NCI-H1694 (cell line): ENCODE results near the gene UBXN2A.
"Not testable (repeated sequence)": the region's sequence is repeated elsewhere in the genome, so short reads cannot be mapped to it uniquely, and the experiment has no call there.

Experiments
- DNase-seq: peaks from one replicate; lab custom pipeline; 2025; lab: John Stamatoyannopoulos, UW

Gene UBXN2A

GRCh38 chr2:24011250-24012104, 71.2 kb downstream of the UBXN2A start:
- DNase-seq = no peak

- DNase-seq = no peak
These were observed 72.4 kb downstream of the UBXN2A start for GRCh38 chr2:24012521-24013188.

- DNase-seq = not testable (repeated sequence)
These were observed 74.6 kb downstream of the UBXN2A start for GRCh38 chr2:24014902-24015301.

GRCh38 chr2:24015562-24016375, 75.5 kb downstream of the UBXN2A start:
- DNase-seq = no peak

- no peak for DNase-seq
These were observed 76.1 kb downstream of the UBXN2A start for GRCh38 chr2:24016376-24016761.

GRCh38 chr2:24016853-24017703, 76.8 kb downstream of the UBXN2A start:
- DNase-seq = no peak

- DNase-seq = no peak
These were observed 77.4 kb downstream of the UBXN2A start for GRCh38 chr2:24017711-24018110.

- DNase-seq = no peak
These were observed 78.0 kb downstream of the UBXN2A start for GRCh38 chr2:24018241-24018640.

- DNase-seq = no peak
These were observed 79.5 kb downstream of the UBXN2A start for GRCh38 chr2:24019729-24020128.

GRCh38 chr2:24020244-24020643, 80.0 kb downstream of the UBXN2A start:
- DNase-seq = no peak

GRCh38 chr2:24021122-24021998, 81.1 kb downstream of the UBXN2A start:
- DNase-seq = no peak

- DNase-seq = no peak
These were observed 82.2 kb downstream of the UBXN2A start for GRCh38 chr2:24022324-24022974.

- no peak for DNase-seq
These were observed 82.8 kb downstream of the UBXN2A start for GRCh38 chr2:24022975-24023575.

GRCh38 chr2:24024018-24024417, 83.8 kb downstream of the UBXN2A start:
- DNase-seq = no peak

GRCh38 chr2:24024996-24025663, 84.9 kb downstream of the UBXN2A start:
- DNase-seq = no peak

- no peak for DNase-seq
These were observed 86.0 kb downstream of the UBXN2A start for GRCh38 chr2:24026233-24026632.

- DNase-seq = no peak
These were observed 98.7 kb downstream of the UBXN2A start for GRCh38 chr2:24038786-24039499.

- no peak for DNase-seq
These were observed 100.2 kb downstream of the UBXN2A start for GRCh38 chr2:24040511-24040910.
